KOPT-K1 (cell line): ENCODE data around the gene SPRY4.
"Not testable (repeated sequence)": the region's sequence is repeated elsewhere in the genome, so short reads cannot be mapped to it uniquely, and the experiment has no call there.

ENCODE experiments used
- H3K27ac ChIP-seq: fragments of 200-600 bp; sonication (generic); 2 replicates; pipeline ENCODE4 v1.5.1; 2016; ENCODE audit warnings: antibody characterized with exemption, mild to moderate bottlenecking, low read depth, low read length; ENCODE audit not compliant: poor library complexity, severe bottlenecking
- H3K36me3 ChIP-seq: fragments of 200-600 bp; sonication (generic); 2 replicates; pipeline ENCODE4 v1.5.1; 2017; ENCODE audit warnings: antibody characterized with exemption, mild to moderate bottlenecking, low read length, moderate library complexity; ENCODE audit not compliant: insufficient read depth
- H3K9me3 ChIP-seq: fragments of 200-600 bp; sonication (generic); 2 replicates; pipeline ENCODE4 v1.5.1; 2017; ENCODE audit warnings: antibody characterized with exemption, low read length, mild to moderate bottlenecking; ENCODE audit not compliant: insufficient read depth, poor library complexity, severe bottlenecking

Gene SPRY4, protein sequence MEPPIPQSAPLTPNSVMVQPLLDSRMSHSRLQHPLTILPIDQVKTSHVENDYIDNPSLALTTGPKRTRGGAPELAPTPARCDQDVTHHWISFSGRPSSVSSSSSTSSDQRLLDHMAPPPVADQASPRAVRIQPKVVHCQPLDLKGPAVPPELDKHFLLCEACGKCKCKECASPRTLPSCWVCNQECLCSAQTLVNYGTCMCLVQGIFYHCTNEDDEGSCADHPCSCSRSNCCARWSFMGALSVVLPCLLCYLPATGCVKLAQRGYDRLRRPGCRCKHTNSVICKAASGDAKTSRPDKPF

DNA sequence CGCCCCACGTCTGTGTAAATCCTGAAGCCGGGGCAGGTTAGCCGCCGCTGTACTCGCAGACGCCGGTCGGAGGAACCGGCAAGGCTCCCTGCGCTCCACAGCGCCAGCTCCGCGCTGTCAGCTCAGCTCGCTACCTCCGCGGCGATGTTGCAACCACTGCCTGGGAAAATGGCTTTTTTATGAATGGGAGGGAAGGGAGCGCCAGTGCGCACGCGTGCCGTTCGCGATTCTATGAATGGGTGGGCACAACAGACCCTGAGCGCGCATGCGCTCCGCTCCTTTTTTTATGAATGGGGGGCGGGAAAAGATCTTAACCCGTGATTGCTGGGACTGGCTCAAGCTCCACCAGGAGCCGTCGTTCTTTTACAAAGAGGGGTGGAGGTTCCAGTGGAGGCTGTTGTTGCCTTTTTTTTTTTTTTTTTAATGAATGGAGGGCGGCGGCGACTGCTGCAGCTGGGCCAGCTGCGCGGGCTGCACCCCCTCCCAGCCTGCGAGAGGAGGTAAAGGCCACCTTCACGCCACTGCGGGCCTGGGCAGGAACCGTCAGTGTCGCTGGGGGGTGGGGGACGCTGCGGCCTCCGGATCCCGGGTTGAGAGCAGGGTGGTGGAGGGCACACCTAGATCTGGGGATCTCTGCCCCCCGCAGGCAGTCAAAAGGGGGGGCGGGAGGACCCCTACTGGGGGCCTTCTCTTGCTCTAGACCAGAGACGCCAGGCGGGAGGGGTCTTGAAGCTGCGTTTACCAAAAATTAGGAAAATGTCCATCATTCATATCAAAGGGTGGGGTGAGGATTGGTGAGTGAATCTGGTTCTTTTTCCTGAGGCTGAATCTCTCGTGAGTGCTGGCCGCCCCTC lies at the start of gene SPRY4:
SPRY4 (minus strand) TSS at position 151 of the 854 bp plus-strand sequence. CDS start 9,913 bp downstream, outside the sequence.
- Histone ChIP-seq H3K9me3 (no peaks in the 10 kb centered on the region), H3K36me3 (no peaks in the 10 kb centered on the region), H3K27ac (no peak within 1 kb of the TSS)

DNA sequence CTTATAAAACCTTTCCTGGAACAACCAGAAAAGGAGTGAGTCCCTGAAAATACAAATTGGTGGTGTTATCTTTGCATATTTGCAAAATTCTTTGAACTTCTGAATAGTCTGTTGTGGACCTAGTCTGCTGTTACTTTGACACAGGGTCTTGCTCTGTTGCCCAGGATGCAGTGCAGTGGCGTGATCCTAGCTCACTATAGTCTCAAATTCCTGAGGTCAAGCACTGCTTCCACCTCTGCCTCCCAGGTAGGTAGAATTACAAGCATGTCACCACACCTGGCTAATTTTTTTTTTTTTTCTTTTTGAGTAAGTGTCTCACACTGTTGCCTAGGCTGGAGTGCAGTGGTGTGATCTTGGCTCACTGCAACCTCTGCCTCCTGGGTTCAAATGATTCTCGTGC lies 43.7 kb upstream of the SPRY4 start:
- Histone ChIP-seq H3K27ac (no peak overlapping the region), H3K36me3 (no peaks in the 10 kb centered on the region), H3K9me3 (no peaks in the 10 kb centered on the region)

DNA sequence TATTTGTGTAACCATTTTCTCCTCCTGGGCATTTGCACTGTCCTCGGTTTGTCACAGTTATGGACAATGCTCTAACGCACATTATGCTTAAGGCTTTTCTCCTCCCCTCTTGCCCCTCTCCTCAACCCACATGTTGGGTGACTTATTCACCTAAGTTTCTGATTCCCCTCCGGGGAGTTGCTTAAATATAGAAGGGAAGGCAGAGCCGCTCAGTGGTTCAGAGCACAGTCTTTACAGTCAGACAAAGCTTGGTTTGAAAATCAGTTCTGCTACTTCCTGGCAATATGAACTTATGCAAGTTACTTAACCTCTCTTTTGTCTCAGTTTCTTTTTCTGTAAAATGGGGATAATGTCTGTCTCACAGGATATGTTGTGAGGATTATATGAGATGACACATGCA lies 41.2 kb upstream of the SPRY4 start:
- Histone ChIP-seq H3K9me3 (no peaks in the 10 kb centered on the region), H3K36me3 (no peaks in the 10 kb centered on the region), H3K27ac (no peak overlapping the region)

DNA sequence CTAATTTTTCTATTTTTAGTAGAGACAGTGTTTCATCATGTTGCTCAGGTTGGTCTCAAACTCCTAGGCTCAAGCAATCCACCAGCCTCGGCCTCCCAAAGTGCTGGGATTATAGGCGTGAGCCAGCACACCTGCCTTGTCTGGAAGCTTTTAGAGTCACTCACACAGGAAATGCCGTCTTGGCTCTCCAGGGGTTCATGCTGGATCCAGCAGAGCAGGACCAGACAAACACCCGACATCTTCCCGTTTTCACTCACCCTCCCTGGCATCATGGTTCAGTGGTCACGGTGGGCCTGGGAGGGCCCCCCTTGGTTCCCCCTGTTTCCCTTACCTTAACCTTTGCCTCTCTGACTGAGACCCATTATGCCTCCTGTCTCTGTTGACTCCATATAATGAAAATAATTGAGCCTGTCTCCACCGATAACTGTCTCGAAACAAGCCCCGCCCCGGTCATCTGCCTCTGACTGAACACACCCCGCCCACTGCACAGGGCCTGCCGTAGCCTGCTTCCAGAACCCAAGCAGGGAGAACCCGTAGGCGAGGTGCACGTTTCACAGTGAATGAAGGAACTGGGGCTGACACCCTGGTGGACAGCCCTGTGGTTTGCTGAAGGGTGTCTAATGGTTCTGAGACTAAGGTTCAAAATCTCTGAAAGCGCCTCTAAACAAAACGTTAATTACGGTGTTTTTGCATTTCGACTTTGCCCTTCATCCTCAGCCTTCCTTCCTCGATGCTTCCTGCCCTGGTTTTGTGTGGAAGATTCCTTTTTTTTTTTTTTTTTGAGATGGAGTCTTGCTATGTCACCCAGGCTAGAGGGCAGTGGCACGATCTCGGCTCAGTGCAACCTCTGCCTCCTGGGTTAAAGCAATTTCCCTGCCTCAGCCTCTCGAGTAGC lies 39.7 kb upstream of the SPRY4 start:
- no peaks in the 10 kb centered on the region for H3K36me3 ChIP-seq
- no peak overlapping the region for H3K27ac ChIP-seq
- H3K9me3 ChIP-seq: no peaks in the 10 kb centered on the region

DNA sequence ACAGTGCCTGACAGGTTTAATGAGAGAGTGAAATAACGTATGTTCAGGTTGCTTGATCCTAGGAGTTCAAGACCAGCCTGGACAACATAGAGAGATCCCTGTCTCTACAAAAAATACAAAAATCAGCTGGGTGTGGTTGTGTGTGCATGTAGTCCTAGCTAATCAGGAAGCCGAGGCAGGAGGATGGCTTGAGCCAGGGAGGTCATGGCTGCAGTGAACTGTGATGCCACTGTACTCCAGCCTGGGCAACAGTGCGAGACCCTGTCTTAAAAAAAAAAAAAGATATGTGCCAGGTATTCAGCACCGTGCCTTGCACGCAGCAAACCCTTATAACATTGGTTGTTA lies 38.8 kb upstream of the SPRY4 start:
- Histone ChIP-seq H3K9me3 (no peaks in the 10 kb centered on the region), H3K27ac (no peak overlapping the region), H3K36me3 (no peaks in the 10 kb centered on the region)

DNA sequence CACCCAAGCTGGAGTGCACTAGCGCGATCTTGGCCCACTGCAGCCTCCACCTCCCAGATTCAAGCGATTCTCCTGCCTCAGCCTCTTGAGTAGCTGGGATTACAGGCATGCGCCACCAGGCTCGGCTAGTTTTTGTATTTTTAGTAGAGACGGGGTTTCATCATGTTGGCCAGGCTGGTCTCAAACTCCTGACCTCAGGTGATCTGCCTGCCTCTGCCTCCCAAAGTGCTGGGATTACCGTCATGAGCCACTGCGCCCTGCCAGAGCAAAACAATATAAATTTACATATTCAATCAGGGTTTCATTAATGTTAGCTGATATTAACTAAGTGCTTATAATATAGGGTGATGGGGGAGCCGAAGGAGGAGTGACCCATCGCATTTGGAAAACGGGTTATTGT lies 37.4 kb upstream of the SPRY4 start:
- H3K27ac ChIP-seq, H3K9me3 ChIP-seq, H3K36me3 ChIP-seq: not testable (repeated sequence)

DNA sequence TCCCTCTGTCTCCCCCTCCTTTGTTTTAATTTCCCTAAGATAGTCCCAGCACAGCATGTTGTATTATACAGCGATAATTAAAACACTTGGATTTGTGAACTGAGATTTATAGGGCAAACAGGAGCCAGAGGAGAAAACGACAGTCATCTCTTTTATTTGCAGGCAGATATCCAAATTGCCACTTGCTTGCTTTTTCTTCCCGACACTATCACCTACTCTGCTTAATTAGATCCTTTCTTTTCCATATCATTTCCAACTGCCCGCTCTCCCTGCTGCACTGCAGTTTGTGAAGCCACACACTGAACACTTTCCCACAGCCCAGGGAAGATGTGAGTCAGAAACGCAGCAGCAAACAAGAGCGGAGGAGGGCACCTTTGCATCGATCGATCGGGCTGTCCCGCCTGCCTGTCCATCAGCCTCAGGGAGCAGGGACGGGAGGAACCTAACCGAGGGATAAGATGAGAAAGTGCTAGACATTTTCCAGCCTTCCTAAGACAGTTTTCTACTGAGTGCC lies 35.8 kb upstream of the SPRY4 start:
- Histone ChIP-seq H3K36me3 (no peaks in the 10 kb centered on the region), H3K27ac (no peak overlapping the region), H3K9me3 (peaks cover 9% of the 10 kb centered on the region)

DNA sequence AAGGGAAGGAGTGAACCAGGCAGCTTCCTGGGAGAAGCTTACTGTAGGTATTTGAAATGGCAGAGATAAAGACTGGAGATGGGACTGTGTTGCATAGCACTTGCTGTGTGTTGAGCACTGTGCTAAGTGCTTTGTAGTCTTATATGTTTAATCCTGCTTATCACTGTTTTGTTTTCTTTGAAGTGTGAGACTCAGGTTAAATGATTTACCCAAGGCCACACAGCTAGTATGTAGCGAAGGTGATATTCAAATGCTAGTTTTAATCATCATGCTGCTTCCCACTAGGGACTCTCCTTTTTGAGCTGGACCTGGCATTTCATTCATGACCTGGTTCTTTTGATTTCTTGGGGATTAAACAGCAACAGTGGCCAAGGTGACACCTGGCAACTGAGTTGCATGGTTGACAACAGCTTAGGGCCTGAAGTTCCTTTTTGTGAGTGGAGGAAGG lies 35.3 kb upstream of the SPRY4 start:
- H3K36me3 ChIP-seq: no peaks in the 10 kb centered on the region
- H3K27ac ChIP-seq: no peak overlapping the region
- peaks cover 9% of the 10 kb centered on the region for H3K9me3 ChIP-seq

DNA sequence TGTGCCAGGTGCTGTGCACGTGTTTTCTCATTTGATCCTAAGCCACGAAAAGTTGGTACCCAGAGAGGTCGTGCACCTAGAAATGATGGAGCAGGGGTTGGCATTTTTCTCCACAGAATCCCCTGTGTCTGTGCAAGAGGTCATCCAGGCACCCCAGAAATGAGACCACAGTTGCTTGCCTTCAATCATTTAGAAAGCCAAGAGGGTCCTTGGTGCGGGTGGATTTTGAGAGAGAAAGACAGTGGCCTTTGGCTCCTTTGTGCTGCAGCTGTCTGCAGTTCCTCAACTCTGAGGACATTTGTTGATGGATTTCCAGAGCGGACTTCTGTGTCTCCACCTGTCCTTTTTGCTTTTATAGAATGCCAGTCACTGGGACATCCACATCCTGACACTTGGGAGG lies 33.8 kb upstream of the SPRY4 start:
- no peak overlapping the region for H3K27ac ChIP-seq
- peaks cover 9% of the 10 kb centered on the region for H3K9me3 ChIP-seq
- H3K36me3 ChIP-seq: no peaks in the 10 kb centered on the region

DNA sequence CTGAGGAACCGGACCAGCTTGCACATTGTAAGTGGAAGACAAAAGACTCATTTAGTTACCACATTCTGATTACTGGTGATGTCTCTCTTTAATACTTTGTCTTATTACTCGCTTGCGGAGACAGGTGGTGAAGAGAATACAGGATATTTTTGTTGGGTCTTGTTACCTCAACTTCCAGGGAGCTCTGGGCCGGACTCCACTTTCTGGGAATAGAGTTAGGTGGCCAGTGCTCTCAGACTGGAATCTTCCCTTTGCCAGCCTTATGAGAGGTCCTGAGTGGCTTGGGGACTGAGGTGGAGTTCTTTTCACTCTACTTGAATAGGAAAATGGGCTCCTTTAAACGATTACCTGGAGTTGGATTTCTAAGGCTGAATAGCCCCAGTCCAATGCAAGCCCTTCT lies 33.3 kb upstream of the SPRY4 start:
- H3K9me3 ChIP-seq: peaks cover 9% of the 10 kb centered on the region
- H3K27ac ChIP-seq: no peak overlapping the region
- no peaks in the 10 kb centered on the region for H3K36me3 ChIP-seq

DNA sequence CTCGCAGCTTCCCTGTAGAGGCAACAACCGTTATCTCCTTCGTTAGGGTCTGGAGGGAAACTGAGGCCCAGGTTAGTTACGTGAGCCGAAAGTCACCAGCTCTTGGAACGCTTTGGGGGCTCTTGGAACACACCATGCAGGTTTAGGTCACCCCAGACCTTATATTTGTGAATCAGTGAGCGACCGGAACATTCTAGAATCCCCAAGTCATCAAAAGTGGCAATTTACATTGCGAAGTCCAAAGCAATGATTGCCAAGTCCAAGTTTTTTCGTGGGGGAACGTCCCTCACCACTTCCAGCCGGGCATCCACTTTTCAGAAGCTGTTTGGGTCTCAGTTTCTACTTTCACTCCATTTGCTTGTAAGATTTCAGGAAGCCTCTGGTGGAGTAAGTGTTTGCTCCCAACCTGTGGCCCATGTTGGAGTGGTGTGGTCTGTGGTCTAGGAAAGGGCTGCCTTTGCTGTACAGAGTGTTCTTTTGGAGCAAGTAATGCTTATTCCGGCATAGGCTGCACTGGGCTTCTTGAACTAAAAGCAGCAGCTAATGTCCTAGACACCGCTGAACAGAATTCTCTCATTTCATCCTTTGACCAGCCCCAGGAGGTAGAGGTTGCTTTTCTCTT lies 32.8 kb upstream of the SPRY4 start:
- H3K27ac ChIP-seq: no peak overlapping the region

DNA sequence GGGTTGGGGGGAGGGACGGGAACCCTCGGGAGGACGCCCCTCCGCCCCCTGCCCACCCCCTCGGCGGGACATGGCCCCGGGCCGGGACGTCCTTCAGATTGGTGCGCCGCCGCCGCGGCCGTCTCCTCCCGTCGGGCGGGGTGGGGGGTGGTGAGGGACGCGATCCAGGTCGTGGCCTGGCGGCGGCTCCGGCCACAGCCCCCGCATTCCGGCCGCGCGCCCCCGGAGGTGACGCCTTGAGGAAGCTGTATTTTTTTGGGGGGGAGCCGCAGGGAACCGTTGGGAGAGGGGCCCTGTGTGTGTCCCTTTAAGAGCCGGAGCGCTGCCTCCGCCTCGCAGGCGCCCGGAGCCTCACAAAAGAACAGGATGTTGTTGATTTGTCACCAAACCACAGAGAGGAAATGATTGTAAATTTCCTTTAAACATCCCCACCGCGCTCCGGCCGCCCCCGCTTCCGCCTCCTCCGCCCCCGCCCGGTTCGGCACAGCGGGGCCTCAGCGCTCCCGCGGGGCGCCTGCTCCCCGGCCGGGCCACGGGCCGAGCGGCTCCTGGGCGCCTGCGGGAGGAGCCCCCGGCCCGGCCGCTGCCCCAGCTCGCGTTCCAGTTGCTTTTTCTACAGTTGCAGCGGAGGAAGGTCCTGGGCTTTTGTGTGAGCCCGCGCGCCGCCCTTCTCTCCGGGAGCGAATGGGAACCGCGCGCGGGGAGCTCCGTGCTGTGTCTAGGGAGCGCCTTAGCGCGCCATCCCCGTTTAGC lies 32.1 kb upstream of the SPRY4 start:
- Histone ChIP-seq H3K9me3 (peaks cover 9% of the 10 kb centered on the region), H3K36me3 (no peaks in the 10 kb centered on the region), H3K27ac (no peak overlapping the region)

More for the DNA sequence above, 32.8 kb upstream of the SPRY4 start:
- no peaks in the 10 kb centered on the region for H3K36me3 ChIP-seq
- H3K9me3 ChIP-seq: peaks cover 9% of the 10 kb centered on the region

DNA sequence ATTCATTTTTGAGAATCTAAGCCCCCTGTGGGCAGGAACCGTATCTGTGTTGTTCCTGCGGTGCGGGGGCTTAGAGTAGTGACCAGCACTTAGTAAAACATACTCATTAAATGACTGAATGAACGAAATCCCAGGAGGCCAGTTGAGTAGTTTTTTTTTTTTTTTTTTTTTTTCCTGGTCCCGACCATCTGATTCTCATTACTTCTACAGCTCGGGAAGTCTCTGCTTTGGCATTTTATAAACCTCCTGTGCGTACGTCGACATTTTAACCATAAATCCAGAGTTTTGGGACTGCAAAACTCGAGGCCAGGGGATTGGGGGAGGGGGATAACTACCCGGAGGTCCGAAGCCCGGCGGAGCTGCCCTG lies 31.5 kb upstream of the SPRY4 start:
- H3K9me3 ChIP-seq: peaks cover 9% of the 10 kb centered on the region
- H3K27ac ChIP-seq: no peak overlapping the region
- no peaks in the 10 kb centered on the region for H3K36me3 ChIP-seq

DNA sequence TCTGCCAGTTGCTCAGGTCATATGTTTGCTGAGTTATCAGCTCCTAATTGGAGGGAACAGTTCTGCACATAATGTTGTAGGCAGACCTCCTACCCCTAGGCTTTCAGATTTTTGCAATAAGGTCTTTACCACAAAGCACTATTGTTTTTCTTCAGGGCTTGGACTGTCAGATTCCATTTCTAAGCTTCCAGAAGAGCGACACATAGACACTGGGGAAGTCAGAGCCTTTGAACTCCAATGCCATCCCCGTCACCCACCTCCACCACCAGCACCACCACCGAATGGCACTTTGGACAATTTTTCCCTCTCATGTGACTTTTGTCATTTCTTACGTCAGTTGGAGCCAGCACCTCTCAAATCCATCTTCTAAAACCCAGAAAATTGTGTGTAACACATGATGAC lies 28.3 kb upstream of the SPRY4 start:
- Histone ChIP-seq H3K27ac (no peak overlapping the region), H3K36me3 (no peaks in the 10 kb centered on the region)

More for the DNA sequence above, 28.3 kb upstream of the SPRY4 start:
- H3K9me3 ChIP-seq: peaks cover 9% of the 10 kb centered on the region
